ENCODE data around the gene E2F8. TPM values are rescaled to one million over a fixed set of nuclear protein-coding genes. Genes with fewer than 3 reads are reported as not detected.

E2F8 gene
- polyA plus RNA-seq, 1 donor from 2014 or later, result 0.07 TPM

DNA sequence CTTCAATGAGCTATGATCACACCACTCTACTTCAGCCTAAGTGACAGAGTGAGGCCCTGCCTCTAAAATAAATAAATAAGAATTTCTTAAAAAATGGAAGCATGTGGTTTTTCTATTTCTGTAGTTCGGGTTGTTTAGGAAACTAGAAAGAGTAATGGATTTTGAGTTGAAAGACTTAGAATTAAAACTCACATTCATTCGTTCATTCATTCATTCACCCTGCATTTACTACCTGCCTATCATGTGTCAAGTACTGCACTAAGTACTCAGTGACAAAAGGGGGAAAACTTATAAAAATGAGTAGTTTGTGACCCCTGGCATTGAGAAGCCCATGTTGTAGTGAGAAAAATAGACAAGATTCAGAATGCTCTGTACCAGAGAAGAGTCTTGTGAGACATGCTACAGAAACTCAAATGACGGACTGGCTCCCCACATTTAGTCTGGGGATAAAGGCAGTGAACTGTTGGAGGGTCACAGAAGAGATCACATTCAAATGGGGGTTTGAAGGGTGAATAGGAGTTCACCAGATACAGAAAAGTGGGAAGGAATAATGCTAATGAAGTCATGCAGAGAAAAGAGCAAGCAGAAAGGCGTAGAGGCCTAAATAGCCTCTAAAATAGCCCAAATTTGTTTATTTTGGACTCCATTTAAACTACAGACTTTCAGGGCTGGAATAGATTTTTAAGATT, 46.0 kb downstream of the E2F8 start:
- H4K20me1 ChIP-seq (ENCODE audit: insufficient read depth), result no peaks in the 10 kb centered on the region
- H3F3A ChIP-seq (ENCODE audit: insufficient read depth, low read length, poor library complexity, severe bottlenecking), result no peaks in the 10 kb centered on the region
- TF ChIP-seq, protein P1, sequence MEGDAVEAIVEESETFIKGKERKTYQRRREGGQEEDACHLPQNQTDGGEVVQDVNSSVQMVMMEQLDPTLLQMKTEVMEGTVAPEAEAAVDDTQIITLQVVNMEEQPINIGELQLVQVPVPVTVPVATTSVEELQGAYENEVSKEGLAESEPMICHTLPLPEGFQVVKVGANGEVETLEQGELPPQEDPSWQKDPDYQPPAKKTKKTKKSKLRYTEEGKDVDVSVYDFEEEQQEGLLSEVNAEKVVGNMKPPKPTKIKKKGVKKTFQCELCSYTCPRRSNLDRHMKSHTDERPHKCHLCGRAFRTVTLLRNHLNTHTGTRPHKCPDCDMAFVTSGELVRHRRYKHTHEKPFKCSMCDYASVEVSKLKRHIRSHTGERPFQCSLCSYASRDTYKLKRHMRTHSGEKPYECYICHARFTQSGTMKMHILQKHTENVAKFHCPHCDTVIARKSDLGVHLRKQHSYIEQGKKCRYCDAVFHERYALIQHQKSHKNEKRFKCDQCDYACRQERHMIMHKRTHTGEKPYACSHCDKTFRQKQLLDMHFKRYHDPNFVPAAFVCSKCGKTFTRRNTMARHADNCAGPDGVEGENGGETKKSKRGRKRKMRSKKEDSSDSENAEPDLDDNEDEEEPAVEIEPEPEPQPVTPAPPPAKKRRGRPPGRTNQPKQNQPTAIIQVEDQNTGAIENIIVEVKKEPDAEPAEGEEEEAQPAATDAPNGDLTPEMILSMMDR (IDR thresholded peaks at IDR 0.05; ENCODE audit: poor library complexity, severe bottlenecking), result no peak
- TF ChIP-seq MXI1 (conservative IDR thresholded peaks at IDR 0.05; ENCODE audit: poor library complexity, severe bottlenecking) (no peak), TAF1 (IDR thresholded peaks at IDR 0.05; ENCODE audit: low read depth) (no peak), EZH2 (IDR thresholded peaks at IDR 0.05; ENCODE audit: borderline replicate concordance, insufficient read depth, low read length, poor library complexity, severe bottlenecking) (no peak), SMC3 (conservative IDR thresholded peaks at IDR 0.05; ENCODE audit: poor library complexity) (no peak), RAD21 (conservative IDR thresholded peaks at IDR 0.05) (no peak)
- TF ChIP-seq, protein P2, sequence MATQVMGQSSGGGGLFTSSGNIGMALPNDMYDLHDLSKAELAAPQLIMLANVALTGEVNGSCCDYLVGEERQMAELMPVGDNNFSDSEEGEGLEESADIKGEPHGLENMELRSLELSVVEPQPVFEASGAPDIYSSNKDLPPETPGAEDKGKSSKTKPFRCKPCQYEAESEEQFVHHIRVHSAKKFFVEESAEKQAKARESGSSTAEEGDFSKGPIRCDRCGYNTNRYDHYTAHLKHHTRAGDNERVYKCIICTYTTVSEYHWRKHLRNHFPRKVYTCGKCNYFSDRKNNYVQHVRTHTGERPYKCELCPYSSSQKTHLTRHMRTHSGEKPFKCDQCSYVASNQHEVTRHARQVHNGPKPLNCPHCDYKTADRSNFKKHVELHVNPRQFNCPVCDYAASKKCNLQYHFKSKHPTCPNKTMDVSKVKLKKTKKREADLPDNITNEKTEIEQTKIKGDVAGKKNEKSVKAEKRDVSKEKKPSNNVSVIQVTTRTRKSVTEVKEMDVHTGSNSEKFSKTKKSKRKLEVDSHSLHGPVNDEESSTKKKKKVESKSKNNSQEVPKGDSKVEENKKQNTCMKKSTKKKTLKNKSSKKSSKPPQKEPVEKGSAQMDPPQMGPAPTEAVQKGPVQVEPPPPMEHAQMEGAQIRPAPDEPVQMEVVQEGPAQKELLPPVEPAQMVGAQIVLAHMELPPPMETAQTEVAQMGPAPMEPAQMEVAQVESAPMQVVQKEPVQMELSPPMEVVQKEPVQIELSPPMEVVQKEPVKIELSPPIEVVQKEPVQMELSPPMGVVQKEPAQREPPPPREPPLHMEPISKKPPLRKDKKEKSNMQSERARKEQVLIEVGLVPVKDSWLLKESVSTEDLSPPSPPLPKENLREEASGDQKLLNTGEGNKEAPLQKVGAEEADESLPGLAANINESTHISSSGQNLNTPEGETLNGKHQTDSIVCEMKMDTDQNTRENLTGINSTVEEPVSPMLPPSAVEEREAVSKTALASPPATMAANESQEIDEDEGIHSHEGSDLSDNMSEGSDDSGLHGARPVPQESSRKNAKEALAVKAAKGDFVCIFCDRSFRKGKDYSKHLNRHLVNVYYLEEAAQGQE (IDR thresholded peaks at IDR 0.05; ENCODE audit: borderline replicate concordance), result no peak
- no peaks in the 10 kb centered on the region for H3K9me2 ChIP-seq (ENCODE audit: insufficient read depth, low read length)
- no peak overlapping the region for H3K4me2 ChIP-seq (ENCODE audit: low read length)
- no peaks in the 10 kb centered on the region for H3K27me3 ChIP-seq (ENCODE audit: insufficient read depth, low read depth, low read length)
- no peak overlapping the region for H3K27ac ChIP-seq (ENCODE audit: low read length)
- H3K9me3 ChIP-seq (ENCODE audit: low read length), result no peaks in the 10 kb centered on the region
- H3K79me2 ChIP-seq (replicated peaks; ENCODE audit: insufficient read depth, low read length), result no peaks in the 10 kb centered on the region
- no peaks in the 10 kb centered on the region for H3K36me3 ChIP-seq (ENCODE audit: insufficient read depth, low read length)
- H2AFZ ChIP-seq (ENCODE audit: low read depth, low read length), result no peak overlapping the region
- no peak overlapping the region for H3K9ac ChIP-seq (ENCODE audit: low read length)
- no peak overlapping the region for H3K4me3 ChIP-seq (ENCODE audit: low read length)

DNA sequence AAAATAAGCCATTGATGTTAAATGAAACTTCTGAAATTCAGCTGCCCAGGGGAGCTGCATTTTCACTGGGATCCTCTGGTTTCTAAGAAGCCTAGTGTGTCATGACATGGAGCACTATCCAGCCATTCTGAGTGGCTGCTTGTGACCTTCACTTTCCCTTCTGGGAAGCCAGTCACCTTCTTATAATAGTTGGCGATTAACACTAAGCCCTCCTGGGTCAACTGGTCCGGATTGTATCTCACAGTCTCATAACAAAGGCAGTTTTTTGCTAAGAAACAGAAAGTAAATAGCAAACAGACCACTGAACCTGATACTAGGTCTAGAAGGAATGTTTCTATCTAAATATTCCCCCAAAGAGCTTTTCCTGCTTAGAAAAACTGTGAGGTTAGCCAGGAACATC, 46.8 kb downstream of the E2F8 start:
- Histone ChIP-seq H3K9me2 (ENCODE audit: insufficient read depth, low read length) (no peaks in the 10 kb centered on the region), H3K36me3 (ENCODE audit: insufficient read depth, low read length) (no peaks in the 10 kb centered on the region), H2AFZ (ENCODE audit: low read depth, low read length) (no peak overlapping the region), H3K4me2 (ENCODE audit: low read length) (no peak overlapping the region), H4K20me1 (ENCODE audit: insufficient read depth) (no peaks in the 10 kb centered on the region), H3F3A (ENCODE audit: insufficient read depth, low read length, poor library complexity, severe bottlenecking) (no peaks in the 10 kb centered on the region), H3K79me2 (replicated peaks; ENCODE audit: insufficient read depth, low read length) (no peaks in the 10 kb centered on the region), H3K9ac (ENCODE audit: low read length) (no peak overlapping the region), H3K27ac (ENCODE audit: low read length) (no peak overlapping the region), H3K4me3 (ENCODE audit: low read length) (no peak overlapping the region), H3K9me3 (ENCODE audit: low read length) (no peaks in the 10 kb centered on the region), H3K27me3 (ENCODE audit: insufficient read depth, low read depth, low read length) (no peaks in the 10 kb centered on the region)
- TF ChIP-seq TAF1 (IDR thresholded peaks at IDR 0.05; ENCODE audit: low read depth) (no peak), RAD21 (conservative IDR thresholded peaks at IDR 0.05) (no peak), EP300 (conservative IDR thresholded peaks at IDR 0.05; ENCODE audit: poor library complexity, severe bottlenecking) (no peak), SMC3 (conservative IDR thresholded peaks at IDR 0.05; ENCODE audit: poor library complexity) (no peak)
- TF ChIP-seq, protein P1 (IDR thresholded peaks at IDR 0.05; ENCODE audit: poor library complexity, severe bottlenecking), result no peak

All from neural cell (in vitro differentiated cells).